Thyroid gland (tissue), 4 donors: ENCODE data around the gene MYO18A. TPM values are rescaled to one million over a fixed set of nuclear protein-coding genes. Genes with fewer than 3 reads are reported as not detected.

ENCODE experiments used
- DNase-seq, 2 donors: peaks; one replicate each; pipeline ENCODE4 v3.0.0-alpha.2; 2019
- H3K27ac ChIP-seq, 3 donors: fragments of 200-600 bp; sonication (generic); 1 replicate in 2 of 3; 2 replicates in 1 of 3; pipeline ENCODE4 v1.5.1; 2016 to 2019; ENCODE audit warnings: mild to moderate bottlenecking in 1 of 3, moderate library complexity in 1 of 3
- H3K27me3 ChIP-seq: fragments of 200-600 bp; sonication (generic); one replicate; pipeline ENCODE4 v1.5.1; 2019
- H3K36me3 ChIP-seq, 2 donors: fragments of 200-600 bp; sonication (generic); one replicate each; pipeline ENCODE4 v1.5.1; 2016 to 2019
- H3K4me1 ChIP-seq, 2 donors: fragments of 200-600 bp; sonication (generic); one replicate each; pipeline ENCODE4 v1.5.1; 2017 to 2019
- H3K4me3 ChIP-seq, 3 donors: fragments of 200-600 bp; sonication (generic); replicated peaks in 1 of 3; 1 replicate in 2 of 3; 2 replicates in 1 of 3; pipeline ENCODE4 v1.5.1; 2016; ENCODE audit warnings: mild to moderate bottlenecking in 1 of 3
- H3K9me3 ChIP-seq: fragments of 200-600 bp; sonication (generic); one replicate; pipeline ENCODE4 v1.5.1; 2017
- POLR2A ChIP-seq, 2 donors: fragments of 450-650 bp; IDR thresholded peaks; one replicate each; pipeline ENCODE4 v1.6.1; 2017; ENCODE audit warnings: antibody characterized with exemption in 2 of 2, mild to moderate bottlenecking in 2 of 2, moderate library complexity in 1 of 2
- WGBS, 2 donors: methylation state at CpG; one replicate each; pipeline ENCODE4 v1.1.5; 2017; 5-methylcytosine and 5-hydroxymethylcytosine counted together
- intact Hi-C: fragments of 100-400 bp; cut with DNase I; formaldehyde crosslinking; loops from one replicate; pipeline ENCODE4 v1.15.1; 2023
- total RNA-seq, 4 donors: library from RNA; depleted of rRNA; stranded (reverse); fragments of >200 nt; gene quantifications; one replicate each; pipeline ENCODE4 v1.2.3, GENCODE V29; 2016
- TF ChIP-seq, protein P1 (sequence below), 6 experiments: fragments of 200-600 bp in 3 of 6; fragments of 450-650 bp in 3 of 6; sonication (generic) in 3 of 6; IDR thresholded peaks; one replicate each; pipeline ENCODE4 v1.5.1; 2016 to 2019; ENCODE audit warnings: antibody characterized with exemption in 6 of 6, mild to moderate bottlenecking in 2 of 6, inconsistent platforms in 1 of 6, moderate library complexity in 1 of 6

The MYO18A gene
- total RNA-seq, 4 donors from 2014 or later: 32.1 to 49.8 (median 40.6) TPM

DNA sequence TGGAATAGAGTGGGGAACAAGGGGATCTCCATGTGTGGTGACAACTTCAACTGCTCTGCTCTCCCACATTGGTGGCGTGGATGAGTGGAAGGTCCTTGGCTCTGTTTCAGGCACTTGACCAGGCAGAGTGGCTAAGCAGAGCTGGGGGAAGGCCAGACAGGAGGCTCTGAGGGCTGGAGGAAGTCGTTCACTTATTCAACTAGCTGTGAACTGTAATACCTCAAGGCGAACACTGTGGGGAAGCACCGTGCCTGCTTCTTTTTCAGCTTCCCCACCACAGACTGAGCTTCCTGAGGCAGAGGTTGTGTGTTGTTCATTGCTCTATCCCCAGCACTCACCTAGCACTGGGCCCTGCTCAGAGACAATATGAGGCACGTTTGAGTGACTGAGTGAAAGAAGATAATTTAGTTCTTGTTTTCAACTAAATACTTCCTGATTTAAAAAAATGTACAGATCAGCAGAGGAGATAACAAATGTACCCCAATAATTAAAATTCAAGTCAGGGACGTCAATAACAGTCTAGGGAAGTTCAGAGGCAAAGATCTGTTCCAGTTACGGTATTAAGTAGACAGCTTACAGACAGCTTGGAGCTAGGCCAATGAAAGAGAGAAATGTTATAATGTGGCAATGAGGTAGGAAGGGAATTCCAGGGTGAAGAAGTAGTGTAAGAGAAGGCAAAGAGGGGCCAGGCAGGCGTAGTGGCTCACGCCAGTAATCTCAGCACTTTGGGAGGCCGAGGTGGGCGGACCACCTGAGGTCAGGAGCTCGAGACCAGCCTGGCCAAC lies 34.7 kb downstream of the MYO18A start:
- Histone ChIP-seq H3K27ac (peak overlapping the region; percentile 42 to 71 (median 44)), H3K4me3 (no peak overlapping the region), H3K4me1 (peaks cover 21 to 49% of the 10 kb centered on the region in 2 donors), H3K9me3 (no peaks in the 10 kb centered on the region), H3K36me3 (no peaks in the 10 kb centered on the region), H3K27me3 (no peaks in the 10 kb centered on the region)
- TF ChIP-seq, protein P1, sequence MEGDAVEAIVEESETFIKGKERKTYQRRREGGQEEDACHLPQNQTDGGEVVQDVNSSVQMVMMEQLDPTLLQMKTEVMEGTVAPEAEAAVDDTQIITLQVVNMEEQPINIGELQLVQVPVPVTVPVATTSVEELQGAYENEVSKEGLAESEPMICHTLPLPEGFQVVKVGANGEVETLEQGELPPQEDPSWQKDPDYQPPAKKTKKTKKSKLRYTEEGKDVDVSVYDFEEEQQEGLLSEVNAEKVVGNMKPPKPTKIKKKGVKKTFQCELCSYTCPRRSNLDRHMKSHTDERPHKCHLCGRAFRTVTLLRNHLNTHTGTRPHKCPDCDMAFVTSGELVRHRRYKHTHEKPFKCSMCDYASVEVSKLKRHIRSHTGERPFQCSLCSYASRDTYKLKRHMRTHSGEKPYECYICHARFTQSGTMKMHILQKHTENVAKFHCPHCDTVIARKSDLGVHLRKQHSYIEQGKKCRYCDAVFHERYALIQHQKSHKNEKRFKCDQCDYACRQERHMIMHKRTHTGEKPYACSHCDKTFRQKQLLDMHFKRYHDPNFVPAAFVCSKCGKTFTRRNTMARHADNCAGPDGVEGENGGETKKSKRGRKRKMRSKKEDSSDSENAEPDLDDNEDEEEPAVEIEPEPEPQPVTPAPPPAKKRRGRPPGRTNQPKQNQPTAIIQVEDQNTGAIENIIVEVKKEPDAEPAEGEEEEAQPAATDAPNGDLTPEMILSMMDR (IDR thresholded peaks at IDR 0.05): peak; percentile 24 to 90 (median 81)
- TF ChIP-seq POLR2A (IDR thresholded peaks at IDR 0.05): peak in 1 of 2 donors; percentile 10
- DNase-seq: peak; percentile 94 to 95
- intact Hi-C loops: loop anchor here (5.0 kb wide), 3 partner anchors 37 to 147 kb away; partner anchors contain the start of genes MYO18A and NUFIP2
- WGBS, 2 donors: 18 to 20% methylated on average over 11 to 12 of the region's 12 CpGs

DNA sequence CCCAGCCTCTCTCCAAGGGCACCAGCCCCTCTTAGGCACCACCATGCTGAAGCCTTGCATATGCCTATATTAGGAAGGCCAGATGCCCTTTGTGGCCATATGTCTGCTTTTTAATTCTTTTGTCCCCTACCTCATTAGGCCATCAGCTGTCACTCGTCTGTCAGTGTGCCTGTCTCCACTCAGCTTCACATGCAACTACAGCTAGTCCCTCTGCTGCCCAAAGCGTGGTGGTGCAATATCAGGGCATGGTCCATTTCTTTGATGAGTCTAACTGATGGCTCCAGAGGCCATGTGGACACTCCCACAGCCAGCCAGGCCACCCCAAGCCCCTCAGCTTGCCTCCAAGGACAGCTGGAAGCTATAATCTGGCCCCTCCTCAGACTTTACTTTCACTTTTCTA lies 36.3 kb downstream of the MYO18A start:
- no peak overlapping the region for H3K27ac ChIP-seq
- intact Hi-C loops: no loop called here
- no peak for TF ChIP-seq POLR2A (IDR thresholded peaks at IDR 0.05)
- TF ChIP-seq, protein P1 (IDR thresholded peaks at IDR 0.05): peak in 2 of 6 experiments; percentile 27 to 33
- H3K36me3 ChIP-seq: no peaks in the 10 kb centered on the region
- H3K27me3 ChIP-seq: no peaks in the 10 kb centered on the region
- DNase-seq: peak in 1 of 2 donors; percentile 15
- no peak overlapping the region for H3K4me3 ChIP-seq
- no peaks in the 10 kb centered on the region for H3K9me3 ChIP-seq
- 71 to 86% methylated on average over 2 of the region's 2 CpGs for WGBS, 2 donors
- peaks cover 24 to 52% of the 10 kb centered on the region in 2 donors for H3K4me1 ChIP-seq

DNA sequence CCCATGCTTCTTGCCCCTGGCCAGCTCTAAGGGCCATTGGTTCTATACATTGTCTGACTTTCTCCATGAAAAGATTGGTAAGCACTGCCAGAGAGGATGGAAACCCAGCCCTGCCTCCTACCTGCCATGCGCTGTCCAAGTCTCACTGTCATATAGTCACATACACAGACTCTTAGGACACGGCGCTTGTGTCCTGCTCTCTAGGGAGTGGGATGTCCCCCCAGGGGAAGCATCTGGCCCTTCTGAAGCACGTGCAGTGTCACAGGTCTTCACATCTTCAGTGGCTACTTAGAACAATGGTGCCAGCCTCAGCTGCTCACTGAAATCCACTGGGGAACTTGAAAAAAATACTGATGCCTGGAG lies 38.7 kb downstream of the MYO18A start:
- no peak for TF ChIP-seq POLR2A (IDR thresholded peaks at IDR 0.05)
- TF ChIP-seq, protein P1 (IDR thresholded peaks at IDR 0.05): no peak
- Histone ChIP-seq H3K4me3 (no peak overlapping the region), H3K36me3 (no peaks in the 10 kb centered on the region), H3K27me3 (no peaks in the 10 kb centered on the region), H3K27ac (peak overlapping the region in 1 of 3 donors; percentile 70), H3K9me3 (no peaks in the 10 kb centered on the region), H3K4me1 (peaks cover 18 to 51% of the 10 kb centered on the region in 2 donors)
- WGBS, 2 donors: 53 to 76% methylated on average over 4 of the region's 4 CpGs
- DNase-seq: no peak
- intact Hi-C loops: no loop called here

DNA sequence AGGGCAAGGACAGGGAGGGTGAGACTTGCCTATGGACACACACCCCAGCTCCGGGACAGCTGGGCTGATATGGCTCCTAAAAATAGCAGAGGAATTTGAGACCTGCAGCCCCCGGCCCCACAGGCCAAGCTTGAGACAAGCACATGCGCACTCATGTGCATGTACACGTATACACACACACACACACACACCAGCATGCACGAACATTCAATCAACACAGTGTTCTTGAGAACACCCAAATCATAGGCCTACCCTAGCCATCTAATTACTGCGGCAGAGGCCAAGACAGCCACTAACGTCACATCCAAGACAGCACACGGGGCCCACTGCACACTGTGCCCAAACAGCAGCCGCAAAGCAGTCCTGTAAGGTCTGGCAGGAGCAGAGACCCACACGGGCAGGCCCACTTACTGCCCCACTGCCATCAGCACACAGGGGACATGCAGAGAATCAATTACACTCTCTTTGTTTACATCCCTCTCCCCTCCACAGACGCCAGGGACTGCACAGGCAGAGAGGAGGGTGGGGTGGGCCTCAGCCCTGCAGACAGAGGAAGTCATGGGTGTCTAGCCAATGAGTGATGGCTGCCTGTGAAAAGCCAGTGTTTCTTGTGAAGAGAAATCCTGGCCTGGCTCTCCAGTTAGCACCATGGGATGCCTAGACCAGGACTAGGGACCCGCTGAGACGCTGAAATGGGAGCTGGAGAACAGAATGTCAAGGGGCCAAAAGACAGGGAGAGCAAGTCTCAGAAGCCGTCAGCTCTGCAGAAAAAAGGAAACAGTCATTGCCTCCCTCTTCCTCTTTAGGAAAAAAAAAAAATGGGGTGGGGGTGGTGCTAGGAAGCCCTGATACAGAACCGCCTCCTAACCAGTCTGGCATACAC lies 39.3 kb downstream of the MYO18A start:
- Histone ChIP-seq H3K27me3 (no peaks in the 10 kb centered on the region), H3K9me3 (no peaks in the 10 kb centered on the region), H3K36me3 (no peaks in the 10 kb centered on the region), H3K27ac (peak overlapping the region; percentile 37 to 70 (median 67)), H3K4me3 (peak overlapping the region in 1 of 3 donors; percentile 9), H3K4me1 (peaks cover 17 to 48% of the 10 kb centered on the region in 2 donors)
- WGBS, 2 donors: 62 to 65% methylated on average over 12 to 13 of the region's 15 CpGs
- no peak for DNase-seq
- TF ChIP-seq, protein P1 (IDR thresholded peaks at IDR 0.05): no peak
- TF ChIP-seq POLR2A (IDR thresholded peaks at IDR 0.05): no peak
- intact Hi-C loops: no loop called here
